ENCODE results near the gene LEMD1.

The LEMD1 gene

DNA sequence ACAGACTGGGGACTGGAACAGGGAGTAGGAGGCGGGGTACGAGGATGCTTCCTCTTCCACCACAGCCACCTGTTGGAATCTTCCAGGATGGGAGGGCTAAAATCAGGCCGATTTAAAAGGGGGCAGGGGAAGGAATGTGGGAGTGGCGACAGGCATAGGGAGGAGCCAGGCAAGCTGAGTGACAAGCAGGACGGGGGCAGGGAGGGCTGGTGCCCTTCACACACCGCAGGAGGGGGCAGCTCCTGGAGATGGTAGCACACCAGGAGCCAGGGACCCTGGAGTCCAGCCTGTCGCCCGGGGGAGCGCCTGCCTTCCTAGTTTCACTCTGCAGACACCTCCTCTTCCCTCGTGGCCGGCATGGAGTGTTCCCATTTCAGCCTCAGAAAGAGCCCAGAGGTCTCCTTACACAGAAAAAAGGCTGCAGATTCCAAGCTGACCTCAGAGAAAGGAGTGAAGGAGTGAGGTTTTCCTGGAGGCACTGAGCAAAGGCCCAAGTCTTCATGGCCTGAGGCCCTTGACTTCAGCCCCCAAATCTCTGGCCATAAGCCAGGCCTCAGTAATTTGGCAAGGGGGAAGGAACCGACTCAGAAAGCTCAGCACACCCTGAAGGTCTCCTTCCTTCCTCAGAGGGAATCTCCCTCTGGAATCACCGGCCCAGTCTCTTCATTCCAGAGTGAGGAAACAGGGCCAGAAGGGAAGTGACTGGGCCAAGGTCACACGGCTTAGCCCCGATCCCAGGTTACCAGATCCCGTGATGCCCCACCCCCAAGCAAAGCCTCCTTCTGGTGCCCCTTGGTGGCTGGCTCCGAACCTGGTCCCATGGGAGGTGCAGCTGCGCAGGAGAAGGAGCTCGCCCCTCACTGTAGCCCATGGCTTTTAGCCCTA, 25.8 kb upstream of the LEMD1 start:
- no peaks in the 10 kb centered on the region for H4K20me1 ChIP-seq (ENCODE audit: low read depth, low read length)
- no peaks in the 10 kb centered on the region for H3K27me3 ChIP-seq (ENCODE audit: low read length)
- H3K4me2 ChIP-seq (ENCODE audit: low read depth, low read length, poor library complexity, severe bottlenecking), result no peak overlapping the region
- no peaks in the 10 kb centered on the region for H3K36me3 ChIP-seq (ENCODE audit: low read length)
- no peaks in the 10 kb centered on the region for H3K9me2 ChIP-seq (replicated peaks; ENCODE audit: insufficient read depth, low read length)
- TF ChIP-seq EZH2phosphoT487 (conservative IDR thresholded peaks at IDR 0.05; ENCODE audit: low read length), result no peak
- TF ChIP-seq, protein P1, sequence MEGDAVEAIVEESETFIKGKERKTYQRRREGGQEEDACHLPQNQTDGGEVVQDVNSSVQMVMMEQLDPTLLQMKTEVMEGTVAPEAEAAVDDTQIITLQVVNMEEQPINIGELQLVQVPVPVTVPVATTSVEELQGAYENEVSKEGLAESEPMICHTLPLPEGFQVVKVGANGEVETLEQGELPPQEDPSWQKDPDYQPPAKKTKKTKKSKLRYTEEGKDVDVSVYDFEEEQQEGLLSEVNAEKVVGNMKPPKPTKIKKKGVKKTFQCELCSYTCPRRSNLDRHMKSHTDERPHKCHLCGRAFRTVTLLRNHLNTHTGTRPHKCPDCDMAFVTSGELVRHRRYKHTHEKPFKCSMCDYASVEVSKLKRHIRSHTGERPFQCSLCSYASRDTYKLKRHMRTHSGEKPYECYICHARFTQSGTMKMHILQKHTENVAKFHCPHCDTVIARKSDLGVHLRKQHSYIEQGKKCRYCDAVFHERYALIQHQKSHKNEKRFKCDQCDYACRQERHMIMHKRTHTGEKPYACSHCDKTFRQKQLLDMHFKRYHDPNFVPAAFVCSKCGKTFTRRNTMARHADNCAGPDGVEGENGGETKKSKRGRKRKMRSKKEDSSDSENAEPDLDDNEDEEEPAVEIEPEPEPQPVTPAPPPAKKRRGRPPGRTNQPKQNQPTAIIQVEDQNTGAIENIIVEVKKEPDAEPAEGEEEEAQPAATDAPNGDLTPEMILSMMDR (IDR thresholded peaks at IDR 0.05; ENCODE audit: insufficient read depth, low read length, poor library complexity, severe bottlenecking), result no peak
- no peak overlapping the region for H3K4me3 ChIP-seq (ENCODE audit: insufficient read depth, low read length, poor library complexity, severe bottlenecking)
- no peak overlapping the region for H3K27ac ChIP-seq (ENCODE audit: low read depth, low read length)
- H3F3A ChIP-seq (ENCODE audit: insufficient read depth), result no peaks in the 10 kb centered on the region
- no peak overlapping the region for H3K9ac ChIP-seq (ENCODE audit: low read length)
- no peak overlapping the region for H2AFZ ChIP-seq (ENCODE audit: low read depth, low read length, severe bottlenecking)
- H3K9me3 ChIP-seq (ENCODE audit: insufficient read depth, low read length), result no peaks in the 10 kb centered on the region
- no peaks in the 10 kb centered on the region for H3K79me2 ChIP-seq (ENCODE audit: insufficient read depth, low read length)

DNA sequence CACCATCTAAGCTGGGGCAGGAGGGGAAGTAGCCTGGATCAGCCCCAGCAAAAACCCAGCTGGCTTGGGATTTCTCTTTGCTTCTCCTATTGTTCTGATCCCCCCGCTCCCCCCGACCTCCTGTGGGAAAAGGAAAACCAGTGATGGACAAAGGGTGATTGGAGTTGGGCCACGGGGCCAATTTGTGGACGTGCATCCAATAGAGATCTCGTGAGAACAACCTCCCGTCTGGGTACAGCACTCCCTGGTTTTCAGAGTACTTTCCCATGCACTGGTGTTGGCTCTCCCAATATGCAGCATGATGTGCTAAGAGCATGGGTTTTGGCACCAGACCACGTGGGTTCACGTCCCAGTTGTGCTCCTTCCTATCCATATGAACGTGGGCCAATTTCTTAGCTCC, 25.0 kb upstream of the LEMD1 start:
- H3K36me3 ChIP-seq (ENCODE audit: low read length), result no peaks in the 10 kb centered on the region
- no peak overlapping the region for H3K27ac ChIP-seq (ENCODE audit: low read depth, low read length)
- H3K27me3 ChIP-seq (ENCODE audit: low read length), result no peaks in the 10 kb centered on the region
- no peak overlapping the region for H3K4me2 ChIP-seq (ENCODE audit: low read depth, low read length, poor library complexity, severe bottlenecking)
- no peaks in the 10 kb centered on the region for H4K20me1 ChIP-seq (ENCODE audit: low read depth, low read length)
- H3K9me2 ChIP-seq (replicated peaks; ENCODE audit: insufficient read depth, low read length), result no peaks in the 10 kb centered on the region
- no peak for TF ChIP-seq EZH2phosphoT487 (conservative IDR thresholded peaks at IDR 0.05; ENCODE audit: low read length)
- TF ChIP-seq, protein P1 (IDR thresholded peaks at IDR 0.05; ENCODE audit: insufficient read depth, low read length, poor library complexity, severe bottlenecking), result no peak
- no peaks in the 10 kb centered on the region for H3K79me2 ChIP-seq (ENCODE audit: insufficient read depth, low read length)
- H3K4me3 ChIP-seq (ENCODE audit: insufficient read depth, low read length, poor library complexity, severe bottlenecking), result no peak overlapping the region
- H3F3A ChIP-seq (ENCODE audit: insufficient read depth), result no peaks in the 10 kb centered on the region
- no peaks in the 10 kb centered on the region for H3K9me3 ChIP-seq (ENCODE audit: insufficient read depth, low read length)
- H3K9ac ChIP-seq (ENCODE audit: low read length), result no peak overlapping the region
- H2AFZ ChIP-seq (ENCODE audit: low read depth, low read length, severe bottlenecking), result no peak overlapping the region

DNA sequence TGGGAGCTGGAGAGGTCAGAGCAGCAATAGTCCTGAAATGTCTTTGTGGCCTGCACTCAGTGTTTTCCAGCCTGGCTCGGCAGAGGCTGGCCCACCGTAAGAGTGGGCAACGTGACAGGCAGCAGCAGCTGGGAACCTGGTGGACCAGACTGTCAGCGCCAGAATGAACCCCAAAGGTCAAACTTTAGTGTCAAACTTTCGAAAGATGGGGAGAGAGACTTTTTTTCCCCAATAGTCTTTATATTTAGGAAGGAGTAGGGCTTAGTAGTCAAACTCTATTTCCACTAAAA, 23.7 kb upstream of the LEMD1 start:
- no peak overlapping the region for H3K4me3 ChIP-seq (ENCODE audit: insufficient read depth, low read length, poor library complexity, severe bottlenecking)
- TF ChIP-seq, protein P1 (IDR thresholded peaks at IDR 0.05; ENCODE audit: insufficient read depth, low read length, poor library complexity, severe bottlenecking), result no peak
- no peak for TF ChIP-seq EZH2phosphoT487 (conservative IDR thresholded peaks at IDR 0.05; ENCODE audit: low read length)
- no peaks in the 10 kb centered on the region for H3K9me3 ChIP-seq (ENCODE audit: insufficient read depth, low read length)
- no peaks in the 10 kb centered on the region for H3K79me2 ChIP-seq (ENCODE audit: insufficient read depth, low read length)
- no peaks in the 10 kb centered on the region for H3F3A ChIP-seq (ENCODE audit: insufficient read depth)
- no peaks in the 10 kb centered on the region for H3K36me3 ChIP-seq (ENCODE audit: low read length)
- H3K4me2 ChIP-seq (ENCODE audit: low read depth, low read length, poor library complexity, severe bottlenecking), result no peak overlapping the region
- H4K20me1 ChIP-seq (ENCODE audit: low read depth, low read length), result no peaks in the 10 kb centered on the region
- no peak overlapping the region for H3K27ac ChIP-seq (ENCODE audit: low read depth, low read length)
- H3K27me3 ChIP-seq (ENCODE audit: low read length), result no peaks in the 10 kb centered on the region
- H2AFZ ChIP-seq (ENCODE audit: low read depth, low read length, severe bottlenecking), result no peak overlapping the region
- H3K9me2 ChIP-seq (replicated peaks; ENCODE audit: insufficient read depth, low read length), result no peaks in the 10 kb centered on the region
- no peak overlapping the region for H3K9ac ChIP-seq (ENCODE audit: low read length)
